HG02970 (cell line): ENCODE results near the gene PLA2G4A.

Experiments used
- ATAC-seq: cut with Tn5 transposase; IDR thresholded peaks from one replicate; pipeline ENCODE4 v1.9.1; 2021; ENCODE audit warnings: mild to moderate bottlenecking, moderate library complexity, moderate number of reproducible peaks; ENCODE audit not compliant: unreplicated experiment, low FRiP score

The PLA2G4A gene

GRCh38 chr1:186966456-186966855, 137.7 kb downstream of the PLA2G4A start:
- no peak for ATAC-seq

- ATAC-seq: no peak
Measured at GRCh38 chr1:186967656-186968394, 139.1 kb downstream of the PLA2G4A start.

GRCh38 chr1:186974774-186975181, 146.0 kb downstream of the PLA2G4A start:
- ATAC-seq: no peak

GRCh38 chr1:186975220-186975619, 146.5 kb downstream of the PLA2G4A start:
- ATAC-seq: no peak

- ATAC-seq: no peak
Measured at GRCh38 chr1:186976700-186977099, 148.0 kb downstream of the PLA2G4A start.

- ATAC-seq: no peak
Measured at GRCh38 chr1:186977266-186977957, 148.7 kb downstream of the PLA2G4A start.

GRCh38 chr1:186978596-186979556, 150.1 kb downstream of the PLA2G4A start:
- ATAC-seq: no peak

- ATAC-seq: no peak
Measured at GRCh38 chr1:186980400-186980799, 151.7 kb downstream of the PLA2G4A start.

- ATAC-seq: no peak
Measured at GRCh38 chr1:186982116-186982515, 153.4 kb downstream of the PLA2G4A start.

GRCh38 chr1:186983327-186983726, 154.6 kb downstream of the PLA2G4A start:
- ATAC-seq: no peak

- ATAC-seq: no peak
Measured at GRCh38 chr1:186984959-186985358, 156.2 kb downstream of the PLA2G4A start.

- ATAC-seq: no peak
Measured at GRCh38 chr1:186985889-186986491, 157.2 kb downstream of the PLA2G4A start.

- ATAC-seq: no peak
Measured at GRCh38 chr1:186987065-186987464, 158.3 kb downstream of the PLA2G4A start.

GRCh38 chr1:186987769-186988168, 159.0 kb downstream of the PLA2G4A start:
- no peak for ATAC-seq

GRCh38 chr1:186993996-186994395, 165.2 kb downstream of the PLA2G4A start:
- no peak for ATAC-seq

- no peak for ATAC-seq
Measured at GRCh38 chr1:186994897-186995296, 166.1 kb downstream of the PLA2G4A start.

GRCh38 chr1:186996816-186997215, 168.1 kb downstream of the PLA2G4A start:
- ATAC-seq: no peak

GRCh38 chr1:186997877-186998276, 169.1 kb downstream of the PLA2G4A start:
- no peak for ATAC-seq

GRCh38 chr1:186999506-186999905, 170.8 kb downstream of the PLA2G4A start:
- no peak for ATAC-seq

GRCh38 chr1:187001198-187001889, 172.6 kb downstream of the PLA2G4A start:
- no peak for ATAC-seq
